ENCODE results near the gene BBX.

BBX gene

DNA sequence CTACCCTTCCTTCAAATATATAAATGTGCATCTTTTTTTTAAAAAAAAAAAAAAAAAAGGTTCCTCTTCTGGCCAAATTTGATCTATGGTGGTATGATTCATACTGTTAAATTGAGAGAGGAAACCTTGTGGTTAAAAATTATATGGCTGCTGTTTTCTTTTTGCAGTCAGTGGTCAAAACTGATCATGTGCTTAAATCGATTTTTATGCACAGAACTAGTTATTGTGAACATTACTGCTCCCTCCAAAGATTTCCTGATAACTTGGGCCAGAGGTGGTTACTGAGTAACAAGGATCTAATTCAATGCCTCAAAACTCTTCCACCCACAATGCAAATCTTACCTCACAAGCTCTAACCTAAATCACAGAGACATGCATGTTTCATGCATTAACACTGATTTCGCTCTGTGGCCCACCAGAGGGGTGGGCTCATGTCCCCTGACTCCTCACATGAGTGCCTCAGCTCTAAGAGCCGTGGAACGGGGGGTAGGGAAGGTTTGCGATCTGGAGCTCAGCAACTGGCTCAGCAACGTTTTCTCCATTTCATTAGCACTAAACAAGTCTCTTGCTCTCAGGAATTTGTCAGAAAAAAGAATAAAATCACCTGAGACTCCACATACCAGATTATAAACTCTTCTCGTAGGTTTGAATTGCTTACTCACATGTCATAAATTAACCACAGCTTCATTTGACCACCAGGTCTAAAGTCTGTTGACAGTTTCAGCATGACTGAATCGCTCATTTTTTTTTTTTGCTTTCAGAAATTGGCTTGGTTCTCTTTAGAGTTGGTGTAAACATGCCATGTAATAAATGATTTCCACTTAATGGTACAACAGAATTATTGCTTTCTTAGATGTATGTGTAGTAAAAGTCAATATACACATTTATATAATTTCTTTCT is 287.7 kb downstream of the BBX start:
- no peak for DNase-seq (ENCODE audit: low read depth, low spot score)
- H3K9me3 ChIP-seq (ENCODE audit: control insufficient read depth, insufficient read depth, low read length): no peaks in the 10 kb centered on the region
- H3K36me3 ChIP-seq (ENCODE audit: control insufficient read depth, insufficient read depth, low read length): peaks cover 1% of the 10 kb centered on the region; the same call in 1 of the 2 replicates
- H3K4me3 ChIP-seq (ENCODE audit: low read length): no peak overlapping the region
- H3K27me3 ChIP-seq (ENCODE audit: control insufficient read depth, insufficient read depth, low read length): no peaks in the 10 kb centered on the region
- no peaks in the 10 kb centered on the region for H3K4me1 ChIP-seq (ENCODE audit: control insufficient read depth, insufficient read depth, low read length)
- WGBS (ENCODE audit: insufficient coverage, insufficient read length): no CpG with 5 or more reads among the region's 8 CpGs
- H3K27ac ChIP-seq (ENCODE audit: low read length): no peak overlapping the region

DNA sequence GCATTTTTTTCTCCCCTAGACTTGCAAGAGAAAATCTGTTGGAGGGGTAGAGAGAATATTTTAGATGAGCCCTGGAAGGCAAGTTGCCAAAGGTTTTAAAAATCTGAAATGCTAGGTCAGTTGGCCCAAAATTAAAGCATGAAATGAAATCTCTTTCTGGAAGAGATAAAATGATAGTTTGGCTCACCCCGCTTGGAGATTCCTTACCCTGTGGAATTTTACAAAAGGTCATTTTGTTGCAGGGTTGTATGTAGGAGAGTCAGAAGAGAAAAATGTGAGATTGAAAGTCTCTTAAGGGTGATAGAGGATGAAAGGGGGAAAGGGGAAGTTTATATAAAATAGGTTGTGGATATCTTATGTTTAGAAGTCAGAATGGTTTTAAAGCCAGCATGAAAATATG is 290.3 kb downstream of the BBX start:
- DNase-seq (ENCODE audit: low read depth, low spot score): no peak
- Histone ChIP-seq H3K27ac (ENCODE audit: low read length) (no peak overlapping the region), H3K9me3 (ENCODE audit: control insufficient read depth, insufficient read depth, low read length) (no peaks in the 10 kb centered on the region), H3K27me3 (ENCODE audit: control insufficient read depth, insufficient read depth, low read length) (no peaks in the 10 kb centered on the region), H3K4me3 (ENCODE audit: low read length) (no peak overlapping the region), H3K36me3 (ENCODE audit: control insufficient read depth, insufficient read depth, low read length) (no peaks in the 10 kb centered on the region), H3K4me1 (ENCODE audit: control insufficient read depth, insufficient read depth, low read length) (no peaks in the 10 kb centered on the region)
- no CpG with 5 or more reads among the region's 1 CpG for whole genome bisulfite sequencing (ENCODE audit: insufficient coverage, insufficient read length)

DNA sequence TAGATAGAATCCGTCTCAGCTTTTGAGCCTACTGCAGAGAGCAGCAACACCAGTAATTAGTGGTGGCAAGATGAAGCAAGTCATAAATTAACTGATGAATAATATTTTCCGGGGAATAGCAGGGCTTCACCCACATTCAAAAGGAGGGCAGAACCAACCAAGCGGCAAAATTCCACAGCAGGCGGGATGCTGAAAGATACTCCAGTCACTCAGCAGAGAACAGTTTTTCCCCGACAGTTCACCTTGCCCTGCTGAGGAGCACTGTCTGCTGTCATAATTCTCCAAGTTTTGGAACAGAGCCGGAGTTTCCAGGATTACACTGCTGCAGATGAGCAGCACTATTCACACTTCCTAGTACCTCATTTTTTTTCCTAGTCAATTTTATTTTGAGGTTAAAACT is 293.3 kb downstream of the BBX start:
- no peaks in the 10 kb centered on the region for H3K36me3 ChIP-seq (ENCODE audit: control insufficient read depth, insufficient read depth, low read length)
- no peaks in the 10 kb centered on the region for H3K9me3 ChIP-seq (ENCODE audit: control insufficient read depth, insufficient read depth, low read length)
- H3K27ac ChIP-seq (ENCODE audit: low read length): no peak overlapping the region
- WGBS (ENCODE audit: insufficient coverage, insufficient read length): no CpG with 5 or more reads among the region's 6 CpGs
- DNase-seq (ENCODE audit: low read depth, low spot score): no peak
- no peaks in the 10 kb centered on the region for H3K27me3 ChIP-seq (ENCODE audit: control insufficient read depth, insufficient read depth, low read length)
- no peaks in the 10 kb centered on the region for H3K4me1 ChIP-seq (ENCODE audit: control insufficient read depth, insufficient read depth, low read length)
- no peak overlapping the region for H3K4me3 ChIP-seq (ENCODE audit: low read length)

DNA sequence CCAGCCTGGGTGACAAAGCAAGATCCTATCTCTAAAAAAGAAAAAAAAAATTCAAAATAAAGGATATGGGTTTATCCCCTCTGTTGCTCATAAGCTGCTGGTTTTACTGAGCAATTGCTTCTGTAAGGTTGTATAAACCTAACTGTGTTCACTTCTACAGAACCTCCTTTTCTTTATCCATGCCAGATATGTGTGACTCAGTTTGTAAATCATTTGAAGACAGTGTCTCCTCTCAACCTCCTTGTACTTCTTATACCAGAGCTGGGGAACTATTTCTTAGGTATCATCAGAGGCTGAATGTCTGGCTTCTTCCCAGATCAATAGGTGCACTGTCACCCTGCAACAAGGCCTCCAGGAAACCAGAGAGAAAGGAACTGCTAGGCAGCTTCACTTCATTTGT is 294.3 kb downstream of the BBX start:
- Histone ChIP-seq H3K4me1 (ENCODE audit: control insufficient read depth, insufficient read depth, low read length) (no peaks in the 10 kb centered on the region), H3K27ac (ENCODE audit: low read length) (no peak overlapping the region), H3K36me3 (ENCODE audit: control insufficient read depth, insufficient read depth, low read length) (no peaks in the 10 kb centered on the region), H3K9me3 (ENCODE audit: control insufficient read depth, insufficient read depth, low read length) (no peaks in the 10 kb centered on the region), H3K27me3 (ENCODE audit: control insufficient read depth, insufficient read depth, low read length) (no peaks in the 10 kb centered on the region), H3K4me3 (ENCODE audit: low read length) (no peak overlapping the region)
- DNase-seq (ENCODE audit: low read depth, low spot score): no peak

DNA sequence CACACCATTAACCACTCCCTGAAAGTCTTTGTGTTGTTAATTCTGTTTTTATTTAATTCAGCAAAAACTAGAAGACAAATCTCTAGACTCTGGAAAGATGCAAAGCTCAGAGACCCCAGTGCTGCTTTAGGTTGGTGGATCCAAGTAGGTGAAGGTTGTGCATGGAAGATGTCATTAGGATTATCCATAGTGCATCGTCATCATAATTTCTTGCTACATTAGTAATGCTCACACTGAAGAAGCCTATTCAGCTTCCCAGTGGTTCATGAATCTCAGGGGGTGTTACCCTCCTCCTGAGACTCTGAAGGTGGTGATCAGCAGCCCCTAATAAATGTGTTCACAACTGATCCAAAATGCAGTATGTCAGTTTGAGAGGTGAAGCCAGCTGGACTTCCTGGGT is 295.3 kb downstream of the BBX start:
- Histone ChIP-seq H3K4me1 (ENCODE audit: control insufficient read depth, insufficient read depth, low read length) (no peaks in the 10 kb centered on the region), H3K9me3 (ENCODE audit: control insufficient read depth, insufficient read depth, low read length) (no peaks in the 10 kb centered on the region), H3K36me3 (ENCODE audit: control insufficient read depth, insufficient read depth, low read length) (no peaks in the 10 kb centered on the region), H3K4me3 (ENCODE audit: low read length) (no peak overlapping the region), H3K27ac (ENCODE audit: low read length) (no peak overlapping the region), H3K27me3 (ENCODE audit: control insufficient read depth, insufficient read depth, low read length) (no peaks in the 10 kb centered on the region)
- WGBS (ENCODE audit: insufficient coverage, insufficient read length): no CpG with 5 or more reads among the region's 1 CpG
- no peak for DNase-seq (ENCODE audit: low read depth, low spot score)

DNA sequence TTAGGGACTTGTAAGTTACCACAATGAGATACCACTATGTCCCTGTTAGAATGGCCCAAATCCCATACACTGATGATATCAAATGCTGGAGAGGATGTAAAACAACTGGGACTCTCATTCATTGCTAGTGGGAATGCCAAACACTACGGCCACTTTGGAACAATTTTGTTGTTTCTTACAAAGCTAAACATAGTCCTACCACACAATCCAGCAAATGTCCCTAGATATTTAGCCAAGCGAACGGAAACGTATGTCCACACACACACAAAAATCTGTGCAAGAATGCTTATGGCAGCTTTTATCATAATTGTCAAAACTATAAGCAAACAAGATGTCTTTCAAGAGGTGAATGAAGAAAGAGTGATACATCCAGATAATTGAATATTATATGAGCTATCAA is 296.9 kb downstream of the BBX start:
- H3K4me1 ChIP-seq (ENCODE audit: control insufficient read depth, insufficient read depth, low read length): no peaks in the 10 kb centered on the region
- H3K27me3 ChIP-seq (ENCODE audit: control insufficient read depth, insufficient read depth, low read length): no peaks in the 10 kb centered on the region
- no peak overlapping the region for H3K4me3 ChIP-seq (ENCODE audit: low read length)
- H3K9me3 ChIP-seq (ENCODE audit: control insufficient read depth, insufficient read depth, low read length): no peaks in the 10 kb centered on the region
- no peak overlapping the region for H3K27ac ChIP-seq (ENCODE audit: low read length)
- no peaks in the 10 kb centered on the region for H3K36me3 ChIP-seq (ENCODE audit: control insufficient read depth, insufficient read depth, low read length)
- WGBS (ENCODE audit: insufficient coverage, insufficient read length): no CpG with 5 or more reads among the region's 4 CpGs
- no peak for DNase-seq (ENCODE audit: low read depth, low spot score)

DNA sequence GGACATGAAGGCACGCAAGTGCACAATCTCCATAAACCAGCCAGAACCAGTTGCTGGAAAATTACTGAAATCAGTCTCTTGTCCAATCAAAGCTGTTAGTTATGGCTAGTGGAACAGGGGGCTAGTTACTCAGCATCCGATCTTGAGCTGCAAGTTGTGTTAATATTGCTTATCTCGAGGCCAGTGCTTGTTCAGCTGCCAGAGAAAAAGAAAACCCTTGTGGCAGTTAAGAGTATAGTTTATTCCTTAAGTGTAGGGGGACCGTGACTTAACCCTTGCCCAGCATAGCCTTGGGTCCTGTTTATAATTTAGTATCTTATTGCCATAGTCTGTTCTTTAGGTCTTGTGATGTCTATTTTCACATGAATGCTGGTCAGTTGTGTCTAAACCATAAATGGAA is 299.5 kb downstream of the BBX start:
- no peaks in the 10 kb centered on the region for H3K9me3 ChIP-seq (ENCODE audit: control insufficient read depth, insufficient read depth, low read length)
- H3K27ac ChIP-seq (ENCODE audit: low read length): no peak overlapping the region
- H3K4me3 ChIP-seq (ENCODE audit: low read length): no peak overlapping the region
- WGBS (ENCODE audit: insufficient coverage, insufficient read length): no CpG with 5 or more reads among the region's 4 CpGs
- no peak for DNase-seq (ENCODE audit: low read depth, low spot score)
- no peaks in the 10 kb centered on the region for H3K27me3 ChIP-seq (ENCODE audit: control insufficient read depth, insufficient read depth, low read length)
- H3K4me1 ChIP-seq (ENCODE audit: control insufficient read depth, insufficient read depth, low read length): no peaks in the 10 kb centered on the region
- no peaks in the 10 kb centered on the region for H3K36me3 ChIP-seq (ENCODE audit: control insufficient read depth, insufficient read depth, low read length)

DNA sequence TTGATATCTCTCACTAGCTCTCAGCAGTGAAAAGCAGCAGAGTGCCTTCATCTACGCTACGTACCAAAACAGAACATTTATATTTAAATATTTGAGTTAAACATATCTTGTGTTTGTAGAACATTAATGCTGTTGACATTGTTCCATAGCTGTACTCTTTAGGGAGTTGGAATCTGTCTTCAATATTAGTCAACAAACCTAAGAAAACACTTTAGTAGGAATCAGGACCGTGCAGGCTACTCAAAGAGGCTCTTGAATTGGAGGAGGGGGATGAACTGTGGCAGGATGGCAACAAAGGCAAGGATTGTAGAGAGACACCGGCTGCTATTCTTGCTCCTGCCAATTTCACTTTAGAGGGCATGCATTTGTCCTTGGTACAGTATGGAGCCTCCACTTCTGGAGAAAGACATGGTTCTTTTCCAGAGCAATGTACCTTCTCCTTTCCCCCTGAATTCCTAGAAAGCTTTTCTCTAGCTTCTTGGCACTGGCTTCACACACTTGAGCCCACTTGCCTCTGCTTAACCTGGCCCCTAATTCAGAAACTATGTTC is 302.1 kb downstream of the BBX start:
- no peaks in the 10 kb centered on the region for H3K4me1 ChIP-seq (ENCODE audit: control insufficient read depth, insufficient read depth, low read length)
- no CpG with 5 or more reads among the region's 4 CpGs for WGBS (ENCODE audit: insufficient coverage, insufficient read length)
- no peaks in the 10 kb centered on the region for H3K27me3 ChIP-seq (ENCODE audit: control insufficient read depth, insufficient read depth, low read length)
- H3K27ac ChIP-seq (ENCODE audit: low read length): no peak overlapping the region
- H3K4me3 ChIP-seq (ENCODE audit: low read length): no peak overlapping the region
- H3K36me3 ChIP-seq (ENCODE audit: control insufficient read depth, insufficient read depth, low read length): no peaks in the 10 kb centered on the region
- no peaks in the 10 kb centered on the region for H3K9me3 ChIP-seq (ENCODE audit: control insufficient read depth, insufficient read depth, low read length)
- no peak for DNase-seq (ENCODE audit: low read depth, low spot score)

DNA sequence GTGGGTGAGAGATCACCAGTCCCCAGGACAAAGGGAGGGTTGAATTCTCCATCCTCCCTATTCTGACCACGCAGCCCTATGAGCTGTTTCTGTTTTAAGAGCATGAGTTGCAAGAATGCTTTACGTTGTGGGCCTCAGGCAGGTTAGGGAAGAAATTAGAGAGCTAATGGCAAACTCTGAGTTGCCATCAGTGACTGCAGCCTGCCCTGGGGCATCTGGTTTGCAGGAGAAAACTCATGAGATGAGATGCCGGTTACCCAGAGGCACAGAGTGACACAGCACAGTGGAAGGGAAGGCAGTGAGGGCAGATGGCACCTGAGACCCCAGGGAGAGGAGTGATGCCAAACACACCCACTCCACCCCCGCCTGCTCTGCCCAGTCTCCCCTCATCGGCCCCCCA is 302.8 kb downstream of the BBX start:
- Histone ChIP-seq H3K27ac (ENCODE audit: low read length) (no peak overlapping the region), H3K4me1 (ENCODE audit: control insufficient read depth, insufficient read depth, low read length) (no peaks in the 10 kb centered on the region), H3K36me3 (ENCODE audit: control insufficient read depth, insufficient read depth, low read length) (no peaks in the 10 kb centered on the region), H3K9me3 (ENCODE audit: control insufficient read depth, insufficient read depth, low read length) (no peaks in the 10 kb centered on the region), H3K4me3 (ENCODE audit: low read length) (no peak overlapping the region), H3K27me3 (ENCODE audit: control insufficient read depth, insufficient read depth, low read length) (no peaks in the 10 kb centered on the region)
- no CpG with 5 or more reads among the region's 5 CpGs for WGBS (ENCODE audit: insufficient coverage, insufficient read length)
- DNase-seq (ENCODE audit: low read depth, low spot score): no peak

DNA sequence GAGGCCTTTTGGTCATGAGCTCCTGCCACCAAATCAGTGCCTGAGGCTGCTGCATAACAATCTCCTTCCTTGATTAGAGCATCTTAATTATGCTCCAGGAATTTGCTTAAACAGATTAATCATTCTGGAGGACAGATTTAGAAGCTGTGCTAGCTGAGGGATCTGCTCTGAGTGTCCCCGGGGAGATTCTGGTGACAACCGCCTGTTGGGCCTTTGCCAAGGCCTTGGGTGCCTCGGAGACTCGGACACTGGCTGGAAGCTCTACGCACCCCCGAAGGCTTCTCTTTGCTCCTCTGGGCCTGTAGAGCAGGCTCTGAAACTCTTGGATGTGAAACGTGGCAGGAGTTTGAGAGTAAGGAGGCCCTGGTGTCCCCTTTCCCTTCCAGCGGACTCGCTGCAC is 304.0 kb downstream of the BBX start:
- no CpG with 5 or more reads among the region's 9 CpGs for WGBS (ENCODE audit: insufficient coverage, insufficient read length)
- no peak for DNase-seq (ENCODE audit: low read depth, low spot score)

DNA sequence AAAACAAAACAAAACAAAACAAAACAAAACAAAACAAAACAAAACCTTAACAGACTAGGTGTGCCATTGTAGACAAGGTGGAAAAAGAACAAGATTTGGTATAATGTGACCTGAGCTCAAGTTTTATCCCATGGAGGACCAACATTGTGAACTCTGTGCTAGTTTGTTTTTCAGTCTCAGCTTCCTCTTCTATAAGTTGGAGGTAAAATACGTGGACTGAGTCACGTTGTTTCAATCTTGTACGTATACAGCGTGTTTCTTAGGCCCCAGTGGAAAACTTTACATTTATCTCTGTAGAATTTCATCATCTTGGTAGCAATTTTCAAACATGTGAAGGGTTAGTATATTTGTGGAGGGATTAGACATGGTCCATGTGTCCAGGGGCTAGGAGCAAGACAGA is 306.4 kb downstream of the BBX start:
- Histone ChIP-seq H3K4me1 (ENCODE audit: control insufficient read depth, insufficient read depth, low read length) (no peaks in the 10 kb centered on the region), H3K36me3 (ENCODE audit: control insufficient read depth, insufficient read depth, low read length) (no peaks in the 10 kb centered on the region), H3K4me3 (ENCODE audit: low read length) (no peak overlapping the region), H3K9me3 (ENCODE audit: control insufficient read depth, insufficient read depth, low read length) (no peaks in the 10 kb centered on the region), H3K27me3 (ENCODE audit: control insufficient read depth, insufficient read depth, low read length) (no peaks in the 10 kb centered on the region), H3K27ac (ENCODE audit: low read length) (no peak overlapping the region)
- no peak for DNase-seq (ENCODE audit: low read depth, low spot score)
- no CpG with 5 or more reads among the region's 4 CpGs for WGBS (ENCODE audit: insufficient coverage, insufficient read length)

More for the DNA sequence above, 304.0 kb downstream of the BBX start:
- no peaks in the 10 kb centered on the region for H3K4me1 ChIP-seq (ENCODE audit: control insufficient read depth, insufficient read depth, low read length)
- H3K9me3 ChIP-seq (ENCODE audit: control insufficient read depth, insufficient read depth, low read length): no peaks in the 10 kb centered on the region
- no peaks in the 10 kb centered on the region for H3K36me3 ChIP-seq (ENCODE audit: control insufficient read depth, insufficient read depth, low read length)
- H3K27ac ChIP-seq (ENCODE audit: low read length): no peak overlapping the region
- H3K4me3 ChIP-seq (ENCODE audit: low read length): no peak overlapping the region
- H3K27me3 ChIP-seq (ENCODE audit: control insufficient read depth, insufficient read depth, low read length): no peaks in the 10 kb centered on the region

All from iPS DF 6.9 (cell line).